GM19467 (cell line): ENCODE data around the gene RB1.
A peak's percentile ranks its signal among the peaks of the same experiment; 100 is the strongest.
"Not testable (repeated sequence)": the region's sequence is repeated elsewhere in the genome, so short reads cannot be mapped to it uniquely, and the experiment has no call there.

Source experiments
- ATAC-seq: cut with Tn5 transposase; IDR thresholded peaks from one replicate; pipeline ENCODE4 v1.9.1; 2021; ENCODE audit warnings: mild to moderate bottlenecking, moderate library complexity; ENCODE audit not compliant: unreplicated experiment

The RB1 gene

DNA sequence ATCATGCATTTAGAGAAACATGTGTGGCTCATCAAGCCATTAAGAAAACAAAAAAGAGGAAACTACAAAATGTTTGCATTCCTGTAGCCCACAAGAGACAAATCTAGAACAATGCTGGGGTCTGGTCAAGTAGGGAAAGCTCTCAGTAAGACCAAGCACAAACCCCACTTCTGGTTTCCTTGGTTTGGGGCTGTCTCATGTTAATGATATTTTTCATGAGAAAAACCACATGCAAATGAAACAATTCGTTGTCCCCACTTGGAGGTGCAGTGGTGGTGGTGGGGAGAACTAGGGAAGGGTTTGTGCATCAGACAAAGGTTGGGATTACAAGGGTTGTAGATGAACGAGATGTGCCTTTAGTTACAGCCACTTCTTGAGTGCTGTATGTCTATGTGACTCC lies 7.0 kb upstream of the RB1 start:
- no peak for ATAC-seq

- no peak for ATAC-seq
Measured at GRCh38 chr13:48297131-48297786, 6.3 kb upstream of the RB1 start.

GRCh38 chr13:48299591-48299990 lies 4.0 kb upstream of the RB1 start:
- no peak for ATAC-seq

GRCh38 chr13:48302871-48303358 lies 636 bp upstream of the RB1 start:
- no peak for ATAC-seq

DNA sequence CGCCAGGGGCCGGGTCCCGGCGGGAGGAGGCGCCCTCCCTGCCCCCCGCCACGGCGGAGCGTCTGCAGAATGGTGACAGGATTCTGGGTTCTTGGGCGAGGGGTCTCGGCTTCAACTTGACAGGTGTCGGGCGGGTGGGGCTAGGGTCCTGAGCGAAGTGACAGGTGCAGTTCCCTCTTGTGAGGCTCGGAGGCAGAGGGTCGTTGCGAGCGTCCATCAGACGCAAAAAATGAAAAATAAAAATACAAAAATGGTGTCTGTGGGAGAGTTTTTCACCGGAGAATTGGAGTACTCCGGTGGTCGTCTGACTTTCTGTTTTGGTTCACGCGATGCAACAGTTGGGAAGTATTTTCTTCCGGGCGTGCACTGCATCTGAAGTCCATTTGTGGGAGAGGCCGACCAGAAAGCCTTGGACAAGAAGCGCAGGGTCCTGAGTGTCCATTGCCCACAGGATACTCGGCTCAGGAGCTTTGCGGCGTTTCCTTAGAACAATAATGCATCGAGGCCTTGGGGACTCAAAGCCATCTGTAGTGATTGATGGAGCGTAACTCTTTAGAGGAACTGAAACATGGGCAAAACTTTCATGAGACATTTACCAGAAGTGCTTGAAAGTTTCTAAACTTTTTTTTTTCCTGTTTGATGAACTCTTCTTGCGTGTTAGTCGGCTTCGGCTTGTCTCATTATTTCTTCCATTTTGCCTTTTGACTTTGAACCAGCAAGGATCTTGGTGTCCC lies 759 bp downstream of the RB1 start:
- peak; percentile 64 for ATAC-seq

DNA sequence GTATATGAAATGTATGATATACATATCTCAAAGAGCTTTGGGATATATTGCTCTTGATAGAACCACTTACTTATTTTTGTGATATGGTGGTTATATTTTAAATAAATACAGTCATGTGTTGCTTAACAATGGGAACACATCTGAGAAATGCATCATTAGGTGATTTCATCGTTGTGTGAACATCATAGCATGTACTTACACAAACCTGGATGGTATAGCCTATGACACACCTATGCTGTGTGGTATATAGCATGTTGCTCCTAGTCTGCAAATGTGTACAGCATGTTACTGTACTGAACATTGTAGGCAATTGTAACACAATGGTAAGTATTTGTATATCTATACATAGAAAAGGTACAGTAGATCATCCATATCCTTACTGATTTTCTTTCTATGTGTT lies 7.7 kb downstream of the RB1 start:
- ATAC-seq, result no peak

- no peak for ATAC-seq
Measured at GRCh38 chr13:48315969-48316650, 12.6 kb downstream of the RB1 start.

DNA sequence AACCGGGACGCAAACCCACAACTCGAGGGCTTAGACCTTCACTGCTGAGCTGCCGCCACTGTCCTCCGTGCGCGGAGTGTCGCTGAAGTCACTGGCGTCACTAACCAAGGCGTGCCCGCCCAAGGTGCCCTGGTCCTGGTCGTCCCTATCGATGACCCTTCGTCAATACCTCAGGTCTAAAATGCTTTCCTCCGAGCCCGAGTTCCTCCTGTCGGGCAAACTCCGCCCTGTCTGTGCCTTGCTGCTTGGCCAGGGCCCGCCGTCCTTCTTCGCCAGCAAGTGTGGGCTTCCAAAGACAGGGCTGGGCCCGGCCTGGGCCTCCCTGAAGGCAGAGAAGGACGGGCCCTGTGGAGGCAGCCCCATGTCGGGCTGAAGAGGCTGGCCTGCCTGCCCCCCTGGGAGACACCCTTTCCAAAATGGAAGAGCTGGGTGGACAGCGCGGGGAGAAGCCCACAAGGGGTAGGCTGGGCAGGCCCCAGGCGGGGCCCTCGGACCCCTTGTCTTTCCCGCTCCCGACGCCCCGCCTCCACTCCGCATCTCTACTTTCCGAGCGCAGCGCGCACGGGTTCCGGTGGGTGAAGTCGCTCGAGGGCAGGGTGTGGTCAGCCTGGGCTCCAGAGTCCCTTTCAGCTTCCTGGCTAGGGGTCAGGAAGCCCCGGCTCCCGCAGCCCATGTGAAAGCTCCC lies 13.4 kb downstream of the RB1 start:
- no peak for ATAC-seq

GRCh38 chr13:48317511-48318376 lies 14.2 kb downstream of the RB1 start:
- no peak for ATAC-seq

DNA sequence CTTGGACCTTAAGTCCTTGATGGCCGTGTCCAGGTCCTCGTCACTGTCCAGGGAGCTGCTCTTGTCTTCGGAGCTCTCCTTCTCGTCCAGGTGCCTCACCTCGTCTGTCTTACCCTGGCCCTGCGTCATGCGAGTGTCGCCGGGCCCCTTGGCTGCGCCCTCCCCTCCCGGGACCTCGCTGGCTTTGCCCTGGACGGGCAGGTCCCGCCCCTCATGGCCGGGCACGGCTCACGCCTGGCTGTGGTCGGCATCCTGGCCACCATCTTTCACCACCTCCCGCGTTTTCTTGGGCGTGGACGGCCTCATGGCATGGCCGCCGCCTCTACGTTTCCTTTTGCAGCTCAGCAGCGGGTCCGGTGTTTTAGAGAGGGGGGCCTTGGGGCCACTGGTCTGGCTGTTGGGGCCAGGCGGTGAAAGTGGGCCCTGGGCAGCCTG lies 14.8 kb downstream of the RB1 start:
- ATAC-seq, result no peak

GRCh38 chr13:48318821-48319511 lies 15.4 kb downstream of the RB1 start:
- no peak for ATAC-seq

GRCh38 chr13:48319531-48320398 lies 16.2 kb downstream of the RB1 start:
- no peak for ATAC-seq

DNA sequence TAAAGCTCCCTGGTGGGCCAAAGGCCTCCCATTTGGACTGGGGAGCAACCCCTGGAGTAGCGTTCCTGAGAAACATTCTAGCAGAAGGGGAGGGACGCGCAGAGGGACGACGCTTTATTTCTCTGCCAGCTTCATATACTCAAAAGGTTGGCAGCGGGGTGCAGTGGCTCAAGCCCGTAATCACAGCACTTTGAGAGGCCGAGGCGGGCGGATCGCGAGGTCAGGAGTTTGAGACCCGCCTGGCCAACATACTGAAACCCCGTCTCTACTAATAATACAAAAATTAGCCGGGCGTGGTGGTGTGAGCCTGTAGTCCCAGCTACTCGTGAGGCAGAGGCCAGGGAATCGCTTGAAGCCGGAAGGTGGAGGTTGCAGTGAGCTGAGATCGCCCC lies 16.8 kb downstream of the RB1 start:
- ATAC-seq, result no peak

GRCh38 chr13:48320891-48321510 lies 17.4 kb downstream of the RB1 start:
- ATAC-seq, result no peak

GRCh38 chr13:48322294-48322693 lies 18.7 kb downstream of the RB1 start:
- no peak for ATAC-seq

GRCh38 chr13:48333976-48334375 lies 30.4 kb downstream of the RB1 start:
- ATAC-seq, result no peak

- ATAC-seq, result no peak
Measured at GRCh38 chr13:48334534-48335127, 31.1 kb downstream of the RB1 start.

DNA sequence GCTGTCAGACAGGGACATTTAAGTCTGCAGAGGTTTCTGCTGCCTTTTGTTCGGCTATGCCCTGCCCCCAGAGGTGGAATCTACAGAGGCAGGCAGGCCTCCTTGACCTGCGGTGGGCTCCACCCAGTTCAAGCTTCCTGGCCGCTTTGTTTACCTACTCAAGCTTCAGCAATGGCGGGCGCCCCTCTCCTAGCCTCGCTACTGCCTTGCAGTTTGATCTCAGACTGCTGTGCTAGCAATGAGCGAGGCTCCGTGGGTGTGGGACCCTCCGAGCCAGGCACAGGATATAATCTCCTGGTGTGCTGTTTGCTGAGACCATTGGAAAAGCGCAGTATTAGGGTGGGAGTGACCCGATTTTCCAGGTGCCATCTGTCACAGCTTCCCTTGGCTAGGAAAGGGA lies 35.6 kb downstream of the RB1 start:
- ATAC-seq, result not testable (repeated sequence)
